Measurements from ENCODE around the gene ZDHHC11.
"Not testable (repeated sequence)": the region's sequence is repeated elsewhere in the genome, so short reads cannot be mapped to it uniquely, and the experiment has no call there.

GRCh38 chr5:847736-848135 is 3.0 kb downstream of the ZDHHC11 start:
- not testable (repeated sequence) for TF ChIP-seq POLR2A, CTCF, EP300 (IDR thresholded peaks at IDR 0.05)
